ENCODE data around the gene FAM163A.

Gene FAM163A

GRCh38 chr1:179825798-179826460, 82.8 kb downstream of the FAM163A start:
- TF ChIP-seq TAF1 (IDR thresholded peaks at IDR 0.05; ENCODE audit: borderline replicate concordance, insufficient read depth, low read length): no peak
- no peak for TF ChIP-seq FOXP2 (optimal IDR thresholded peaks at IDR 0.05; ENCODE audit: borderline replicate concordance, extremely low read depth, extremely low read length, insufficient read depth)
- TF ChIP-seq POLR2AphosphoS5 (IDR thresholded peaks at IDR 0.05; ENCODE audit: low read depth, low read length): no peak
- no peak for TF ChIP-seq SIN3A (IDR thresholded peaks at IDR 0.05; ENCODE audit: borderline replicate concordance, insufficient read depth, low read length)
- TF ChIP-seq REST (IDR thresholded peaks at IDR 0.05; ENCODE audit: insufficient read depth in 1 of 2, low read depth in 2 of 2, low read length in 2 of 2): no peak

- no peak for TF ChIP-seq TAF1 (IDR thresholded peaks at IDR 0.05; ENCODE audit: borderline replicate concordance, insufficient read depth, low read length)
- no peak for TF ChIP-seq REST (IDR thresholded peaks at IDR 0.05; ENCODE audit: insufficient read depth in 1 of 2, low read depth in 2 of 2, low read length in 2 of 2)
- TF ChIP-seq POLR2AphosphoS5 (IDR thresholded peaks at IDR 0.05; ENCODE audit: low read depth, low read length): no peak
- no peak for TF ChIP-seq FOXP2 (optimal IDR thresholded peaks at IDR 0.05; ENCODE audit: borderline replicate concordance, extremely low read depth, extremely low read length, insufficient read depth)
- TF ChIP-seq SIN3A (IDR thresholded peaks at IDR 0.05; ENCODE audit: borderline replicate concordance, insufficient read depth, low read length): no peak
These were observed 83.7 kb downstream of the FAM163A start for GRCh38 chr1:179826626-179827280.

- TF ChIP-seq TAF1 (IDR thresholded peaks at IDR 0.05; ENCODE audit: borderline replicate concordance, insufficient read depth, low read length): no peak
These were observed 85.5 kb downstream of the FAM163A start for GRCh38 chr1:179828554-179829110.

- TF ChIP-seq POLR2AphosphoS5 (IDR thresholded peaks at IDR 0.05; ENCODE audit: low read depth, low read length) (no peak), TAF1 (IDR thresholded peaks at IDR 0.05; ENCODE audit: borderline replicate concordance, insufficient read depth, low read length) (no peak)
These were observed 88.1 kb downstream of the FAM163A start for GRCh38 chr1:179831225-179831624.

GRCh38 chr1:179831852-179832699, 89.0 kb downstream of the FAM163A start:
- no peak for TF ChIP-seq REST (IDR thresholded peaks at IDR 0.05; ENCODE audit: insufficient read depth in 1 of 2, low read depth in 2 of 2, low read length in 2 of 2)
- no peak for TF ChIP-seq SIN3A (IDR thresholded peaks at IDR 0.05; ENCODE audit: borderline replicate concordance, insufficient read depth, low read length)
- no peak for TF ChIP-seq POLR2AphosphoS5 (IDR thresholded peaks at IDR 0.05; ENCODE audit: low read depth, low read length)
- no peak for TF ChIP-seq FOXP2 (optimal IDR thresholded peaks at IDR 0.05; ENCODE audit: borderline replicate concordance, extremely low read depth, extremely low read length, insufficient read depth)
- TF ChIP-seq TAF1 (IDR thresholded peaks at IDR 0.05; ENCODE audit: borderline replicate concordance, insufficient read depth, low read length): no peak
